HepG2 (cell line): Measurements from ENCODE around the gene DENND10. TPM values are rescaled to one million over a fixed set of nuclear protein-coding genes. Genes with fewer than 3 reads are reported as not detected.

Experiments used
- KLF15 ChIP-seq: sonication (generic); formaldehyde crosslinking; IDR thresholded peaks from 2 replicates; pipeline ENCODE4 v1.8.1; 2023; ENCODE audit warnings: borderline replicate concordance, mild to moderate bottlenecking, inconsistent platforms, missing genetic modification reagents, mixed read lengths
- NPAS2 ChIP-seq: sonication (generic); formaldehyde crosslinking; IDR thresholded peaks from 2 replicates; pipeline ENCODE4 v1.8.0; 2022; ENCODE audit warnings: mild to moderate bottlenecking, missing genetic modification reagents, borderline replicate concordance
- RCOR2 ChIP-seq: IDR thresholded peaks from 2 replicates; pipeline ENCODE4 v1.6.1; 2016; ENCODE audit warnings: missing biosample characterization, missing genetic modification reagents
- SIN3B ChIP-seq: fragments of 150-350 bp; IDR thresholded peaks from 2 replicates; pipeline ENCODE4 v1.6.1; 2014; ENCODE audit warnings: low read length
- ZNF101 ChIP-seq: sonication (generic); formaldehyde crosslinking; IDR thresholded peaks from 2 replicates; pipeline ENCODE4 v1.4.0; 2020; ENCODE audit warnings: mild to moderate bottlenecking, low read depth, missing genetic modification reagents, borderline replicate concordance
- ZNF354B ChIP-seq: sonication (generic); formaldehyde crosslinking; IDR thresholded peaks from 2 replicates; pipeline ENCODE4 v1.8.0; 2022; ENCODE audit warnings: mild to moderate bottlenecking, missing genetic modification reagents
- ZNF446 ChIP-seq: sonication (generic); formaldehyde crosslinking; IDR thresholded peaks from 2 replicates; pipeline ENCODE4 v1.5.0; 2020; ENCODE audit warnings: mild to moderate bottlenecking, missing genetic modification reagents
- ZNF496 ChIP-seq: sonication (generic); formaldehyde crosslinking; IDR thresholded peaks from 2 replicates; pipeline ENCODE4 v1.8.1; 2023; ENCODE audit warnings: mild to moderate bottlenecking, moderate library complexity, missing genetic modification reagents; ENCODE audit not compliant: insufficient replicate concordance
- ZNF564 ChIP-seq: sonication (generic); formaldehyde crosslinking; IDR thresholded peaks from 2 replicates; pipeline ENCODE4 v1.8.1; 2023; ENCODE audit warnings: mild to moderate bottlenecking, missing genetic modification reagents
- ZNF614 ChIP-seq: IDR thresholded peaks from 2 replicates; pipeline ENCODE4 v1.6.1; 2018; ENCODE audit warnings: missing biosample characterization, missing genetic modification reagents, inconsistent platforms, borderline replicate concordance
- ZNF616 ChIP-seq: sonication (generic); formaldehyde crosslinking; IDR thresholded peaks from 2 replicates; pipeline ENCODE4 v1.5.0; 2020; ENCODE audit warnings: low read depth, mild to moderate bottlenecking, missing genetic modification reagents
- ZNF629 ChIP-seq: sonication (generic); formaldehyde crosslinking; conservative IDR thresholded peaks from 2 replicates; pipeline ENCODE4 v1.5.0; 2020; ENCODE audit warnings: missing genetic modification reagents
- ZNF746 ChIP-seq: sonication (generic); formaldehyde crosslinking; IDR thresholded peaks from 2 replicates; pipeline ENCODE4 v1.8.0; 2022; ENCODE audit warnings: mild to moderate bottlenecking, missing genetic modification reagents
- ZNF839 ChIP-seq: sonication (generic); formaldehyde crosslinking; IDR thresholded peaks from 2 replicates; pipeline ENCODE4 v1.4.0; 2020; ENCODE audit warnings: missing genetic modification reagents, mild to moderate bottlenecking, borderline replicate concordance
- polyA plus RNA-seq, 8 experiments: library from polyadenylated mRNA; depleted of rRNA in 3 of 8; stranded (reverse) in 7 of 8; unstranded in 1 of 8; fragments of >200 nt; fragmentation: Illumina TruSeq in 4 of 8; extraction: Trizol in 4 of 8; gene quantifications; 2 replicates each; pipeline versions ENCODE4 v1.2.1 to v1.2.3, GENCODE V29; 2011 to 2016; ENCODE audit warnings: low read depth in 4 of 8, missing spikeins in 1 of 8, mixed read lengths in 1 of 8; ENCODE audit not compliant: insufficient read depth in 1 of 8
- total RNA-seq, 5 experiments: library from RNA; depleted of rRNA; stranded (reverse); fragments of >200 nt; fragmentation: Illumina TruSeq; extraction: Trizol; gene quantifications; 2 replicates each; pipeline ENCODE4 v1.2.3, GENCODE V29; 2016; ENCODE audit warnings: low read depth in 1 of 5
- TF ChIP-seq, protein P1 (sequence below): sonication (generic); formaldehyde crosslinking; IDR thresholded peaks from 2 replicates; pipeline ENCODE4 v1.5.1; 2020; ENCODE audit warnings: mild to moderate bottlenecking, moderate library complexity, missing genetic modification reagents
- TF ChIP-seq, protein P2 (sequence below): sonication (generic); formaldehyde crosslinking; IDR thresholded peaks from 2 replicates; pipeline ENCODE4 v1.5.0; 2020; ENCODE audit warnings: mild to moderate bottlenecking, missing genetic modification reagents
- TF ChIP-seq, protein P3 (sequence below): sonication (generic); formaldehyde crosslinking; IDR thresholded peaks from 2 replicates; pipeline ENCODE4 v1.9.0; 2022; ENCODE audit warnings: missing genetic modification reagents, mild to moderate bottlenecking, borderline replicate concordance
- TF ChIP-seq, protein P4 (sequence below): sonication (generic); formaldehyde crosslinking; IDR thresholded peaks from 2 replicates; pipeline ENCODE4 v1.4.0; 2020; ENCODE audit warnings: low read depth, mild to moderate bottlenecking, missing genetic modification reagents
- TF ChIP-seq, protein P5 (sequence below): sonication (generic); formaldehyde crosslinking; IDR thresholded peaks from 2 replicates; pipeline ENCODE4 v1.5.1; 2020; ENCODE audit warnings: missing genetic modification reagents, mild to moderate bottlenecking, borderline replicate concordance

Gene DENND10
- total and polyA plus RNA-seq, 2 of the 13 experiments (the other 11 are each of a cell fraction or from before 2014, with no cell fraction given), result 43.7 to 78.8 TPM

DNA sequence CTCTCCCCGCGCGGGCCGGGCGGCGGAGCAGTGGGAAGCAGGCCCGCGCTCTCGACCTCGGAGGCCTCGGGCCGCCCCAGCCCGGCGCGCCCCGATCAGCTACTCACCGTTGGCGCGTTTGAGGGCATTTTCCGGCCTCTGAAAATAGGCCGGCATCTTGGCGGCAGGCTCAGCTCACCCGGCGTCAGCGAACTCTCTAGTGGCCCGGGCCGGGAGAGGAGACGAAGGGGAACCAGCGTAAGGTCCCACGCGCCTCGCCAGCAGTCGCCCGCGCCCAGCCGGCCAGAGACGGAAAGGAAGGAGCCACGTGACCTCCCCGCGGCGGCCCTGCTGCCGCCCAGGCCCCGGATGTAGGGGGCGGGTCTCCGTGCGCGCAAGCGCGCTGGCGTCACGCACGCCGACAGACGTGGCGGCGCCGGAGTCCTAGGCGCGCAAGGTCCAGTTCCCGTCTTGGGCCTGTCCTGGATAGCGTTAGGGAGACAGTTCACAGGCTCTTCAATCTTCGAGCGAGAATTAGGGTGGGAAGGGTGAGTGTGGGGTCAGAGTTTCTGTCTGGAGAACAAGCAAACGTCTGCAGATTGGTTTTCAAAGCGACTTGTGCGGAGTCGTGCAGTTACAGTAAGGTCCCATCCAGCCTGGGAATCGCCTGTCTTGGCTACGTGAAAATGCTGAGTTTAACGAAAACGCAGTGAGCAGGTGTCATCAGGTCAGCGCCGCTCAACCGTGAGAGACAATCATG is 23.2 kb upstream of the DENND10 start, which contains the start of gene EIF3A (continued):
- TF ChIP-seq, protein P1, sequence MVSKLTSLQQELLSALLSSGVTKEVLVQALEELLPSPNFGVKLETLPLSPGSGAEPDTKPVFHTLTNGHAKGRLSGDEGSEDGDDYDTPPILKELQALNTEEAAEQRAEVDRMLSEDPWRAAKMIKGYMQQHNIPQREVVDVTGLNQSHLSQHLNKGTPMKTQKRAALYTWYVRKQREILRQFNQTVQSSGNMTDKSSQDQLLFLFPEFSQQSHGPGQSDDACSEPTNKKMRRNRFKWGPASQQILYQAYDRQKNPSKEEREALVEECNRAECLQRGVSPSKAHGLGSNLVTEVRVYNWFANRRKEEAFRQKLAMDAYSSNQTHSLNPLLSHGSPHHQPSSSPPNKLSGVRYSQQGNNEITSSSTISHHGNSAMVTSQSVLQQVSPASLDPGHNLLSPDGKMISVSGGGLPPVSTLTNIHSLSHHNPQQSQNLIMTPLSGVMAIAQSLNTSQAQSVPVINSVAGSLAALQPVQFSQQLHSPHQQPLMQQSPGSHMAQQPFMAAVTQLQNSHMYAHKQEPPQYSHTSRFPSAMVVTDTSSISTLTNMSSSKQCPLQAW (CRISPR knock-in tag), result peak; percentile 74
- no peak for TF ChIP-seq ZNF496 (CRISPR knock-in tag)
- TF ChIP-seq, protein P2, sequence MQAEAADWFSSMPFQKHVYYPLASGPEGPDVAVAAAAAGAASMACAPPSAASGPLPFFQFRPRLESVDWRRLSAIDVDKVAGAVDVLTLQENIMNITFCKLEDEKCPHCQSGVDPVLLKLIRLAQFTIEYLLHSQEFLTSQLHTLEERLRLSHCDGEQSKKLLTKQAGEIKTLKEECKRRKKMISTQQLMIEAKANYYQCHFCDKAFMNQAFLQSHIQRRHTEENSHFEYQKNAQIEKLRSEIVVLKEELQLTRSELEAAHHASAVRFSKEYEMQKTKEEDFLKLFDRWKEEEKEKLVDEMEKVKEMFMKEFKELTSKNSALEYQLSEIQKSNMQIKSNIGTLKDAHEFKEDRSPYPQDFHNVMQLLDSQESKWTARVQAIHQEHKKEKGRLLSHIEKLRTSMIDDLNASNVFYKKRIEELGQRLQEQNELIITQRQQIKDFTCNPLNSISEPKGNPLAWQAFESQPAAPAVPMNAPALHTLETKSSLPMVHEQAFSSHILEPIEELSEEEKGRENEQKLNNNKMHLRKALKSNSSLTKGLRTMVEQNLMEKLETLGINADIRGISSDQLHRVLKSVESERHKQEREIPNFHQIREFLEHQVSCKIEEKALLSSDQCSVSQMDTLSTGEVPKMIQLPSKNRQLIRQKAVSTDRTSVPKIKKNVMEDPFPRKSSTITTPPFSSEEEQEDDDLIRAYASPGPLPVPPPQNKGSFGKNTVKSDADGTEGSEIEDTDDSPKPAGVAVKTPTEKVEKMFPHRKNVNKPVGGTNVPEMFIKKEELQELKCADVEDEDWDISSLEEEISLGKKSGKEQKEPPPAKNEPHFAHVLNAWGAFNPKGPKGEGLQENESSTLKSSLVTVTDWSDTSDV (CRISPR knock-in tag), result 0 out of 2 replicates have a peak, but pooled peaks have one; percentile 11
- TF ChIP-seq, protein P3, sequence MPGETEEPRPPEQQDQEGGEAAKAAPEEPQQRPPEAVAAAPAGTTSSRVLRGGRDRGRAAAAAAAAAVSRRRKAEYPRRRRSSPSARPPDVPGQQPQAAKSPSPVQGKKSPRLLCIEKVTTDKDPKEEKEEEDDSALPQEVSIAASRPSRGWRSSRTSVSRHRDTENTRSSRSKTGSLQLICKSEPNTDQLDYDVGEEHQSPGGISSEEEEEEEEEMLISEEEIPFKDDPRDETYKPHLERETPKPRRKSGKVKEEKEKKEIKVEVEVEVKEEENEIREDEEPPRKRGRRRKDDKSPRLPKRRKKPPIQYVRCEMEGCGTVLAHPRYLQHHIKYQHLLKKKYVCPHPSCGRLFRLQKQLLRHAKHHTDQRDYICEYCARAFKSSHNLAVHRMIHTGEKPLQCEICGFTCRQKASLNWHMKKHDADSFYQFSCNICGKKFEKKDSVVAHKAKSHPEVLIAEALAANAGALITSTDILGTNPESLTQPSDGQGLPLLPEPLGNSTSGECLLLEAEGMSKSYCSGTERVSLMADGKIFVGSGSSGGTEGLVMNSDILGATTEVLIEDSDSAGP, result peak; percentile 88
- no peak for TF ChIP-seq ZNF616 (CRISPR knock-in tag)
- TF ChIP-seq ZNF629 (CRISPR knock-in tag), result no peak; the same call in 1 of the 2 replicates
- TF ChIP-seq ZNF101, result no peak
- 0 out of 2 replicates have a peak, but pooled peaks have one; percentile 88 for TF ChIP-seq ZNF564 (CRISPR knock-in tag)
- TF ChIP-seq, protein P4, sequence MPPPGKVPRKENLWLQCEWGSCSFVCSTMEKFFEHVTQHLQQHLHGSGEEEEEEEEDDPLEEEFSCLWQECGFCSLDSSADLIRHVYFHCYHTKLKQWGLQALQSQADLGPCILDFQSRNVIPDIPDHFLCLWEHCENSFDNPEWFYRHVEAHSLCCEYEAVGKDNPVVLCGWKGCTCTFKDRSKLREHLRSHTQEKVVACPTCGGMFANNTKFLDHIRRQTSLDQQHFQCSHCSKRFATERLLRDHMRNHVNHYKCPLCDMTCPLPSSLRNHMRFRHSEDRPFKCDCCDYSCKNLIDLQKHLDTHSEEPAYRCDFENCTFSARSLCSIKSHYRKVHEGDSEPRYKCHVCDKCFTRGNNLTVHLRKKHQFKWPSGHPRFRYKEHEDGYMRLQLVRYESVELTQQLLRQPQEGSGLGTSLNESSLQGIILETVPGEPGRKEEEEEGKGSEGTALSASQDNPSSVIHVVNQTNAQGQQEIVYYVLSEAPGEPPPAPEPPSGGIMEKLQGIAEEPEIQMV (CRISPR knock-in tag), result no peak
- peak; percentile 44; the same call in 1 of the 2 replicates for TF ChIP-seq ZNF614 (CRISPR knock-in tag)
- TF ChIP-seq SIN3B, result no peak
- TF ChIP-seq KLF15, result no peak
- no peak for TF ChIP-seq ZNF839 (CRISPR knock-in tag)
- TF ChIP-seq, protein P5, sequence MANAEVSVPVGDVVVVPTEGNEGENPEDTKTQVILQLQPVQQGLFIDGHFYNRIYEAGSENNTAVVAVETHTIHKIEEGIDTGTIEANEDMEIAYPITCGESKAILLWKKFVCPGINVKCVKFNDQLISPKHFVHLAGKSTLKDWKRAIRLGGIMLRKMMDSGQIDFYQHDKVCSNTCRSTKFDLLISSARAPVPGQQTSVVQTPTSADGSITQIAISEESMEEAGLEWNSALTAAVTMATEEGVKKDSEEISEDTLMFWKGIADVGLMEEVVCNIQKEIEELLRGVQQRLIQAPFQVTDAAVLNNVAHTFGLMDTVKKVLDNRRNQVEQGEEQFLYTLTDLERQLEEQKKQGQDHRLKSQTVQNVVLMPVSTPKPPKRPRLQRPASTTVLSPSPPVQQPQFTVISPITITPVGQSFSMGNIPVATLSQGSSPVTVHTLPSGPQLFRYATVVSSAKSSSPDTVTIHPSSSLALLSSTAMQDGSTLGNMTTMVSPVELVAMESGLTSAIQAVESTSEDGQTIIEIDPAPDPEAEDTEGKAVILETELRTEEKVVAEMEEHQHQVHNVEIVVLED (CRISPR knock-in tag), result peak; percentile 99
- no peak for TF ChIP-seq NPAS2 (CRISPR knock-in tag)
- no peak for TF ChIP-seq RCOR2 (CRISPR knock-in tag)
- TF ChIP-seq ZNF746, result peak; percentile 47; the same call in 1 of the 2 replicates
- TF ChIP-seq ZNF354B, result 0 out of 2 replicates have a peak, but pooled peaks have one; percentile 8
- TF ChIP-seq ZNF446 (CRISPR knock-in tag), result no peak
